D721Med (cell line): ENCODE measurements around the gene NFIA.

Experiments
- DNase-seq: peaks from one replicate; pipeline ENCODE4 v3.0.0; 2011; ENCODE audit warnings: low spot score; ENCODE audit not compliant: insufficient read length
- FAIRE-seq: peaks from 2 replicates; lab custom pipeline; 2011; peaks lifted over from hg19 to GRCh38; lab: Jason Lieb, UNC
- CTCF ChIP-seq: IDR thresholded peaks from 2 replicates; pipeline ENCODE4 v1.5.1; 2012; ENCODE audit warnings: mild to moderate bottlenecking, control low read depth; ENCODE audit not compliant: insufficient read depth; ENCODE audit errors: missing control alignments

Gene NFIA

GRCh38 chr1:61081686-61082310 is 563 bp upstream of the NFIA start:
- DNase-seq: no peak
- FAIRE-seq: no peak
- TF ChIP-seq CTCF: no peak

GRCh38 chr1:61083013-61083806 is 849 bp downstream of the NFIA start:
- DNase-seq (no peak), FAIRE-seq (no peak)

GRCh38 chr1:61083807-61084440 is 1.6 kb downstream of the NFIA start:
- FAIRE-seq (no peak), DNase-seq (no peak)
- no peak for TF ChIP-seq CTCF

More at GRCh38 chr1:61083013-61083806, 849 bp downstream of the NFIA start:
- TF ChIP-seq CTCF: no peak

GRCh38 chr1:61084491-61085031 is 2.2 kb downstream of the NFIA start:
- FAIRE-seq: no peak
- no peak for TF ChIP-seq CTCF
- DNase-seq: no peak

- TF ChIP-seq CTCF: no peak
- DNase-seq (no peak), FAIRE-seq (no peak)
These were observed 3.0 kb downstream of the NFIA start for GRCh38 chr1:61085206-61085982.

- DNase-seq (no peak), FAIRE-seq (no peak)
- TF ChIP-seq CTCF: no peak
These were observed 3.8 kb downstream of the NFIA start for GRCh38 chr1:61085983-61086644.
